K562 (cell line): ENCODE measurements around the gene AGAP3. TPM values are rescaled to one million over a fixed set of nuclear protein-coding genes. Genes with fewer than 3 reads are reported as not detected.

Source experiments
- BCL6 ChIP-seq: fragments of 250-450 bp; sonication (Bioruptor Pico); IDR thresholded peaks from 2 replicates; pipeline ENCODE4 v1.4.0; 2020
- CBFA2T2 ChIP-seq: fragments of 450-650 bp; conservative IDR thresholded peaks from 2 replicates; pipeline ENCODE4 v1.6.1; 2017; ENCODE audit warnings: mild to moderate bottlenecking
- CCNT2 ChIP-seq: IDR thresholded peaks from 2 replicates; pipeline ENCODE4 v1.6.1; 2011; ENCODE audit warnings: borderline replicate concordance, low read depth, mild to moderate bottlenecking, moderate library complexity, mixed read lengths, low read length; ENCODE audit not compliant: insufficient read length; ENCODE audit errors: extremely low read depth
- DIDO1 ChIP-seq: fragments of 450-650 bp; IDR thresholded peaks from 2 replicates; pipeline ENCODE4 v1.6.1; 2016; ENCODE audit warnings: low read depth, missing biosample characterization, missing genetic modification characterization
- EP400 ChIP-seq: fragments of 450-650 bp; IDR thresholded peaks from 2 replicates; pipeline ENCODE4 v1.6.1; 2017; ENCODE audit warnings: antibody characterized with exemption, mild to moderate bottlenecking, moderate library complexity
- EWSR1 ChIP-seq: fragments of 450-650 bp; IDR thresholded peaks from 2 replicates; pipeline ENCODE4 v1.6.1; 2018; ENCODE audit warnings: borderline replicate concordance, mild to moderate bottlenecking, low read depth, moderate library complexity; ENCODE audit not compliant: partially characterized antibody
- NCOA6 ChIP-seq: fragments of 450-650 bp; IDR thresholded peaks from 2 replicates; pipeline ENCODE4 v1.6.1; 2017; ENCODE audit warnings: mild to moderate bottlenecking
- PHB ChIP-seq: fragments of 250-450 bp; sonication (Bioruptor Pico); IDR thresholded peaks from 2 replicates; pipeline ENCODE4 v1.5.0; 2021
- U2AF1 ChIP-seq: fragments of 200-400 bp; formaldehyde crosslinking; optimal IDR thresholded peaks from 2 replicates; pipeline ENCODE3; 2017; ENCODE audit warnings: mild to moderate bottlenecking, low read depth, low read length, moderate library complexity
- ZNF224 ChIP-seq: sonication (generic); formaldehyde crosslinking; IDR thresholded peaks from 2 replicates; pipeline ENCODE4 v1.8.0; 2022; ENCODE audit warnings: mild to moderate bottlenecking, missing genetic modification reagents
- polyA plus RNA-seq, 8 experiments: library from polyadenylated mRNA; depleted of rRNA in 4 of 8; stranded (reverse) in 5 of 8; unstranded in 3 of 8; fragments of >200 nt; fragmentation: Nextera tagmentation in 2 of 8; fragmentation: Illumina TruSeq in 1 of 8; extraction: Ambion mirVana in 2 of 8; extraction: Trizol in 1 of 8; gene quantifications; 2 replicates each; pipeline versions ENCODE4 v1.2.1 to v1.2.3, GENCODE V29; 2011 to 2014; ENCODE audit warnings: inconsistent platforms in 1 of 8, missing spikeins in 1 of 8
- total RNA-seq, 7 experiments: library from RNA; depleted of rRNA in 6 of 7; stranded (reverse); fragments of >200 nt in 6 of 7; fragmentation: Illumina TruSeq in 2 of 7; extraction: Trizol in 2 of 7; gene quantifications; 2 replicates each; pipeline versions ENCODE4 v1.2.1 to v1.2.3, GENCODE V29; 2011 to 2021; ENCODE audit warnings: low replicate concordance in 1 of 7

The AGAP3 gene
- total and polyA plus RNA-seq, 9 of the 15 experiments (the other 6 are each of a cell fraction or from before 2014, with no cell fraction given), result 3.4 to 208 (median 62.2) TPM

- TF ChIP-seq CCNT2, result peak; percentile 87
- no peak for TF ChIP-seq BCL6
- TF ChIP-seq EP400, result no peak
- TF ChIP-seq EWSR1, result no peak
- no peak for TF ChIP-seq ZNF224
- peak; percentile 90 for TF ChIP-seq PHB
- no peak for TF ChIP-seq DIDO1
- TF ChIP-seq NCOA6, result no peak
- TF ChIP-seq CBFA2T2, result no peak
- no peak for TF ChIP-seq U2AF1
Measured at GRCh38 chr7:151085691-151086620, at the start of gene AGAP3 (continued).
